Upper lobe of left lung (tissue), 6 donors: Measurements from ENCODE around the gene HTR3D. TPM values are rescaled to one million over a fixed set of nuclear protein-coding genes. Genes with fewer than 3 reads are reported as not detected.
"Not testable (repeated sequence)": the region's sequence is repeated elsewhere in the genome, so short reads cannot be mapped to it uniquely, and the experiment has no call there.

ENCODE experiments used
- ATAC-seq, 2 donors: fragments of 200-7000 bp; cut with Tn5 transposase; one replicate each; pipeline ENCODE4 v1.9.1; 2022; ENCODE audit warnings: mild to moderate bottlenecking in 2 of 2, moderate library complexity in 2 of 2; ENCODE audit not compliant: low FRiP score in 2 of 2
- DNase-seq, 2 donors: peaks; one replicate each; pipeline ENCODE4 v3.0.0-alpha.2; 2019 to 2020
- H3K27ac ChIP-seq, 4 donors: fragments of 200-600 bp; sonication (generic); one replicate each; pipeline ENCODE4 v1.5.1; 2016 to 2019
- H3K27me3 ChIP-seq, 4 donors: fragments of 200-600 bp; sonication (generic); one replicate each; pipeline ENCODE4 v1.5.1; 2017 to 2019
- H3K36me3 ChIP-seq, 4 donors: fragments of 200-600 bp; sonication (generic); one replicate each; pipeline ENCODE4 v1.5.1; 2016 to 2019
- H3K4me1 ChIP-seq, 4 donors: fragments of 200-600 bp; sonication (generic); one replicate each; pipeline ENCODE4 v1.5.1; 2018 to 2019
- H3K4me3 ChIP-seq, 4 donors: fragments of 200-600 bp; sonication (generic); one replicate each; pipeline ENCODE4 v1.5.1; 2017 to 2019; ENCODE audit warnings: mild to moderate bottlenecking in 2 of 4, moderate library complexity in 1 of 4
- H3K9me3 ChIP-seq, 4 donors: fragments of 200-600 bp; sonication (generic); one replicate each; pipeline ENCODE4 v1.5.1; 2018 to 2019
- CTCF ChIP-seq, 6 experiments: fragments of 450-650 bp in 4 of 6; fragments of 200-600 bp in 2 of 6; sonication (generic) in 2 of 6; IDR thresholded peaks; one replicate each; pipeline ENCODE4 v1.5.1; 2016 to 2019; ENCODE audit warnings: antibody characterized with exemption in 6 of 6
- EP300 ChIP-seq, 4 donors: sonication (generic); formaldehyde crosslinking; IDR thresholded peaks; one replicate each; pipeline ENCODE4 v1.5.1; 2017; ENCODE audit warnings: antibody characterized with exemption in 4 of 4, control low read depth in 2 of 4
- POLR2A ChIP-seq, 4 donors: fragments of 450-650 bp; IDR thresholded peaks; one replicate each; pipeline ENCODE4 v1.5.1; 2016 to 2017; ENCODE audit warnings: antibody characterized with exemption in 4 of 4, mild to moderate bottlenecking in 2 of 4
- POLR2AphosphoS5 ChIP-seq, 2 donors: sonication (generic); formaldehyde crosslinking; IDR thresholded peaks; one replicate each; pipeline ENCODE4 v1.5.1; 2017; ENCODE audit warnings: antibody characterized with exemption in 2 of 2
- WGBS, 2 donors: methylation state at CpG; one replicate each; pipeline ENCODE4 v1.1.5; 2017 to 2018; 5-methylcytosine and 5-hydroxymethylcytosine counted together
- total RNA-seq, 6 donors: library from RNA; depleted of rRNA in 4 of 6; stranded (reverse); fragments of >200 nt in 4 of 6; gene quantifications; one replicate each; pipeline versions ENCODE4 v1.1.0 to v1.2.1, GENCODE V29; 2016 to 2021
- donor health status: DM: no; HTN: no; CAD: no; lungs with moderate emphysema.
- donor health status: DM: no; HTN: yes; CAD: no; lungs with severe emphysema.

HTR3D gene
- total RNA-seq, 6 donors from 2014 or later, result not detected

DNA sequence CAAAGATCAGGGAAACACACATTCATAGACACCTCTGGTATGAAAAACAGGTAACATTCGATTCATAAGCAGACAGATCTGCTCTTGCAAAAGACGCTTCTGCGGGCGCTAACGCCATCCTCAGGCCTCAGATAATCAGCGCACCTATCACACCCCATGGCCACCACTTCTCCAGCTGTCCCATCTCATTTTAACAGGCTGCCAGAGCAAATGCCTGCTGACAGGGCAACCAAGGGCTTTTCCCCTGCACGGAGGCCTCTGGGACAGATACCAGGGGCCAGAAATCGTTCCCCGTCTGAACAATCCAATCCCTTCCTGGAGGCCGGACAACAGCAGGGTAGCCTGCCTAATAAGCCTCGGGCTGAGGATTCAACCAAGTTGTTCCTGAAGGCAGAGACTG is 29.1 kb upstream of the HTR3D start:
- Histone ChIP-seq H3K27ac (no peak overlapping the region), H3K4me1 (peaks cover 6 to 27% (median 18%) of the 10 kb centered on the region in 4 donors), H3K4me3 (no peak overlapping the region), H3K27me3 (no peaks in the 10 kb centered on the region), H3K9me3 (no peaks in the 10 kb centered on the region), H3K36me3 (peaks cover 0 to 9% (median 0%) of the 10 kb centered on the region in 4 donors)
- ATAC-seq (no peak), DNase-seq (no peak)
- TF ChIP-seq POLR2AphosphoS5 (IDR thresholded peaks at IDR 0.05) (no peak), CTCF (IDR thresholded peaks at IDR 0.05) (no peak), POLR2A (IDR thresholded peaks at IDR 0.05) (no peak)
- 93 to 95% methylated on average over 9 to 11 of the region's 11 CpGs for WGBS, 2 donors

GRCh38 chr3:184003187-184003967 is 28.2 kb upstream of the HTR3D start:
- no peak overlapping the region for H3K4me3 ChIP-seq
- H3K9me3 ChIP-seq, result no peaks in the 10 kb centered on the region
- DNase-seq, result no peak
- peak overlapping the region in 1 of 4 donors; percentile 29 for H3K27ac ChIP-seq
- peaks cover 6 to 34% (median 18%) of the 10 kb centered on the region in 4 donors for H3K4me1 ChIP-seq
- TF ChIP-seq POLR2A (IDR thresholded peaks at IDR 0.05), result no peak
- TF ChIP-seq POLR2AphosphoS5 (IDR thresholded peaks at IDR 0.05), result no peak
- TF ChIP-seq CTCF (IDR thresholded peaks at IDR 0.05), result no peak
- peaks cover 0 to 9% (median 0%) of the 10 kb centered on the region in 4 donors for H3K36me3 ChIP-seq
- H3K27me3 ChIP-seq, result no peaks in the 10 kb centered on the region
- no peak for ATAC-seq
- 78 to 83% methylated on average over 5 of the region's 5 CpGs for WGBS, 2 donors

- Histone ChIP-seq H3K36me3 (peaks cover 0 to 18% (median 0%) of the 10 kb centered on the region in 4 donors), H3K9me3 (no peaks in the 10 kb centered on the region), H3K27me3 (no peaks in the 10 kb centered on the region), H3K4me1 (peaks cover 6 to 36% (median 18%) of the 10 kb centered on the region in 4 donors), H3K4me3 (no peak overlapping the region), H3K27ac (peak overlapping the region in 2 of 4 donors; percentile 16 to 42)
- TF ChIP-seq EP300 (IDR thresholded peaks at IDR 0.05) (peak in 1 of 4 donors; percentile 21), POLR2A (IDR thresholded peaks at IDR 0.05) (no peak)
- DNase-seq (peak in 1 of 2 donors; percentile 36), ATAC-seq (peak in 1 of 2 donors; percentile 67)
- 78 to 80% methylated on average over 2 of the region's 2 CpGs for WGBS, 2 donors
Observed at GRCh38 chr3:184004476-184004875, 27.1 kb upstream of the HTR3D start.

DNA sequence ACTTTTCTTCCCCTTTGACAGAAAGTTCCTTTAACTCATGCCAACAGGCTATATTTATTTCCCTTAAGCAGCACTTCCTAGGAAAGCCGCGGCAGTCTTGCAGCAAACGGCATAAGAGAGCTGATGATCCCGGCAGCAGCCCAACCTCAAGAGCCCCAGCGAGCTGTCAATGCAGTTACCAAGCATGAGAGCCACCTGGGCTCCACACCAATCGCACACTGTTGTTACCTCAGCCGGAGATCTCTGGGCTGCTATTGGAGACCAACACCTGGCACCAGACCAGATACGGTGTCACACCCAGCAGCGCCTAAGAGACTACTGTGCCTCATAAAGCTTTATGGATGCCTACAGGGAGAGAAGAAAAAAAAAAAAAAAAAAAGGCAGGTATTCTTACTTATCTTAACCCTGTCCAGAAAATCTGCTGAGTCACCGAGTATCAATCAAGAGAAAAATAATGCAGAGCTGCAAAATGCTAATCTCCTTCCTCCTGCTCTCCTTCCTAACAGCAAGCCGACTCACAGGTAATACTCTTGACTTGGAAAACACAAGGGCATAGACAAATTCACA is 25.5 kb upstream of the HTR3D start:
- Histone ChIP-seq H3K36me3 (peaks cover 0 to 9% (median under 1%) of the 10 kb centered on the region in 4 donors), H3K4me1 (peaks cover 6 to 36% (median 18%) of the 10 kb centered on the region in 4 donors), H3K27ac (peak overlapping the region; percentile 42 to 69 (median 50)), H3K9me3 (no peaks in the 10 kb centered on the region), H3K4me3 (peak overlapping the region in 3 of 4 donors; percentile 17 to 34 (median 33)), H3K27me3 (no peaks in the 10 kb centered on the region)
- WGBS, 2 donors, result 11 to 17% methylated on average over 11 of the region's 11 CpGs
- TF ChIP-seq POLR2A (IDR thresholded peaks at IDR 0.05), result peak in 1 of 4 donors; percentile 59
- no peak for TF ChIP-seq CTCF (IDR thresholded peaks at IDR 0.05)
- ATAC-seq (peak; percentile 77 to 89), DNase-seq (peak in 1 of 2 donors; percentile 92)

- H3K27ac ChIP-seq, result peak overlapping the region in 2 of 4 donors; percentile 13 to 40
- peaks cover 6 to 36% (median 18%) of the 10 kb centered on the region in 4 donors for H3K4me1 ChIP-seq
- H3K27me3 ChIP-seq, DNase-seq, ATAC-seq, H3K9me3 ChIP-seq, H3K4me3 ChIP-seq: not testable (repeated sequence)
- 77 to 84% methylated on average over 11 of the region's 11 CpGs for WGBS, 2 donors
- peaks cover 0 to 13% (median 4%) of the 10 kb centered on the region in 4 donors for H3K36me3 ChIP-seq
Observed at GRCh38 chr3:184007143-184007813, 24.3 kb upstream of the HTR3D start.
